Prostate gland (tissue), 2 donors: ENCODE measurements around the gene TMEM50B.

Source experiments
- CTCF ChIP-seq, 4 experiments: fragments of 200-600 bp in 2 of 4; fragments of 450-650 bp in 2 of 4; sonication (generic) in 2 of 4; IDR thresholded peaks; 1 replicate in 3 of 4; 2 replicates in 1 of 4; pipeline ENCODE4 v1.5.1; 2016 to 2019; ENCODE audit warnings: antibody characterized with exemption in 4 of 4, mild to moderate bottlenecking in 2 of 4, moderate library complexity in 2 of 4
- POLR2A ChIP-seq: fragments of 450-650 bp; IDR thresholded peaks from one replicate; pipeline ENCODE4 v1.6.1; 2016; ENCODE audit warnings: antibody characterized with exemption, mild to moderate bottlenecking

- no peak for TF ChIP-seq CTCF (IDR thresholded peaks at IDR 0.05)
- TF ChIP-seq POLR2A = no peak
Measured at GRCh38 chr21:33512481-33512880, 32.7 kb upstream of the TMEM50B start.
